H9 (cell line): ENCODE data around the gene BTBD7. TPM values are rescaled to one million over a fixed set of nuclear protein-coding genes. Genes with fewer than 3 reads are reported as not detected.

Source experiments
- DNase-seq: peaks from one replicate; pipeline ENCODE4 v3.0.0-alpha.2; 2017
- H2AFZ ChIP-seq: one replicate; pipeline ENCODE4 v1.6.1; 2013; ENCODE audit warnings: mild to moderate bottlenecking, low read length, control low read depth, moderate library complexity
- H2AK5ac ChIP-seq: 2 replicates; pipeline ENCODE4 v1.6.1; 2013; ENCODE audit warnings: low read length, control low read depth, mixed read lengths; ENCODE audit not compliant: insufficient read length
- H2BK120ac ChIP-seq: one replicate; pipeline ENCODE4 v1.6.1; 2013; ENCODE audit warnings: low read depth, mild to moderate bottlenecking, low read length, control low read depth, inconsistent platforms; ENCODE audit not compliant: poor library complexity, severe bottlenecking
- H2BK12ac ChIP-seq: 2 replicates; pipeline ENCODE4 v1.6.1; 2013; ENCODE audit warnings: low read length, control low read depth, mixed read lengths, low read depth; ENCODE audit not compliant: insufficient read length
- H2BK15ac ChIP-seq: 2 replicates; pipeline ENCODE4 v1.6.1; 2013; ENCODE audit warnings: low read depth, low read length, control low read depth
- H2BK20ac ChIP-seq: one replicate; pipeline ENCODE4 v1.6.1; 2013; ENCODE audit warnings: low read depth, mild to moderate bottlenecking, low read length, control low read depth, inconsistent platforms; ENCODE audit not compliant: poor library complexity, severe bottlenecking
- H2BK5ac ChIP-seq: 2 replicates; pipeline ENCODE4 v1.6.1; 2013; ENCODE audit warnings: low read length, control low read depth, mixed read lengths; ENCODE audit not compliant: insufficient read length
- H3K14ac ChIP-seq: 2 replicates; pipeline ENCODE4 v1.6.1; 2013; ENCODE audit warnings: low read length, control low read depth; ENCODE audit not compliant: insufficient read depth
- H3K18ac ChIP-seq: 2 replicates; pipeline ENCODE4 v1.6.1; 2013; ENCODE audit warnings: low read depth, mild to moderate bottlenecking, mixed read lengths, low read length, control low read depth; ENCODE audit not compliant: insufficient read length
- H3K23ac ChIP-seq: 2 replicates; pipeline ENCODE4 v1.6.1; 2013; ENCODE audit warnings: low read length, control low read depth, mixed read lengths, low read depth; ENCODE audit not compliant: insufficient read length
- H3K23me2 ChIP-seq: 2 replicates; pipeline ENCODE4 v1.6.1; 2013; ENCODE audit warnings: low read depth, mild to moderate bottlenecking, mixed read lengths, low read length, control low read depth; ENCODE audit not compliant: insufficient read length, poor library complexity, severe bottlenecking
- H3K27ac ChIP-seq: 2 replicates; pipeline ENCODE4 v1.5.1; 2013; ENCODE audit warnings: low read length, control low read depth, mixed read lengths, low read depth; ENCODE audit not compliant: insufficient read length
- H3K27me3 ChIP-seq: 2 replicates; pipeline ENCODE4 v1.6.1; 2013; ENCODE audit warnings: low read length, control low read depth, inconsistent platforms; ENCODE audit not compliant: insufficient read depth
- H3K4ac ChIP-seq: 2 replicates; pipeline ENCODE4 v1.6.1; 2013; ENCODE audit warnings: low read depth, mild to moderate bottlenecking, control low read depth, inconsistent platforms, low read length, moderate library complexity
- H3K4me1 ChIP-seq: 2 replicates; pipeline ENCODE4 v1.6.1; 2013; ENCODE audit warnings: low read length, control low read depth, inconsistent platforms; ENCODE audit not compliant: insufficient read depth
- H3K4me2 ChIP-seq: 2 replicates; pipeline ENCODE4 v1.6.1; 2013; ENCODE audit warnings: low read length, control low read depth, mixed read lengths; ENCODE audit not compliant: insufficient read length, insufficient read depth
- H3K56ac ChIP-seq: 2 replicates; pipeline ENCODE4 v1.6.1; 2013; ENCODE audit warnings: low read depth, mild to moderate bottlenecking, mixed read lengths, low read length, control low read depth; ENCODE audit not compliant: insufficient read length
- H3K79me1 ChIP-seq: 2 replicates; pipeline ENCODE4 v1.6.1; 2013; ENCODE audit warnings: low read depth, mild to moderate bottlenecking, moderate library complexity, low read length, control low read depth, inconsistent platforms; ENCODE audit not compliant: insufficient read depth, poor library complexity, severe bottlenecking
- H3K79me2 ChIP-seq: 2 replicates; pipeline ENCODE4 v1.6.1; 2013; ENCODE audit warnings: low read length, control low read depth, inconsistent platforms; ENCODE audit not compliant: insufficient read depth
- H3K9ac ChIP-seq: 2 replicates; pipeline ENCODE4 v1.6.1; 2013; ENCODE audit warnings: low read length, control low read depth, mixed read lengths; ENCODE audit not compliant: insufficient read length; ENCODE audit errors: extremely low read depth
- H3K9me3 ChIP-seq: one replicate; pipeline ENCODE4 v1.6.1; 2013; ENCODE audit warnings: low read depth, low read length, inconsistent platforms; ENCODE audit not compliant: control insufficient read depth
- H3T11ph ChIP-seq: one replicate; pipeline ENCODE4 v1.6.1; 2013; ENCODE audit warnings: mild to moderate bottlenecking, low read length, control low read depth, inconsistent platforms
- H4K20me1 ChIP-seq: one replicate; pipeline ENCODE4 v1.6.1; 2013; ENCODE audit not compliant: control insufficient read depth, insufficient read length, insufficient read depth
- H4K5ac ChIP-seq: 2 replicates; pipeline ENCODE4 v1.6.1; 2013; ENCODE audit warnings: low read depth, mild to moderate bottlenecking, mixed read lengths, low read length, control low read depth; ENCODE audit not compliant: insufficient read length
- H4K8ac ChIP-seq: replicated peaks from 2 replicates; pipeline ENCODE4 v1.6.1; 2013; ENCODE audit warnings: low read length, control low read depth, mixed read lengths, low read depth; ENCODE audit not compliant: insufficient read length
- H4K91ac ChIP-seq: 2 replicates; pipeline ENCODE4 v1.6.1; 2013; ENCODE audit warnings: low read depth, mild to moderate bottlenecking, moderate library complexity, mixed read lengths, low read length, control low read depth; ENCODE audit not compliant: insufficient read length
- H3K27ac Mint-ChIP-seq, 3 experiments: 2 replicates in 2 of 3; 3 replicates in 1 of 3; pipeline ENCODE4 v1.8.0; 2020 to 2021; ENCODE audit warnings: mixed read lengths in 3 of 3, mild to moderate bottlenecking in 1 of 3, moderate library complexity in 1 of 3
- H3K27me3 Mint-ChIP-seq: 2 replicates; pipeline ENCODE4 v1.8.0; 2021; ENCODE audit warnings: low read depth, mild to moderate bottlenecking, moderate library complexity, mixed read lengths
- H3K36me3 Mint-ChIP-seq, 3 experiments: 2 replicates in 2 of 3; 3 replicates in 1 of 3; pipeline ENCODE4 v1.8.0; 2020 to 2021; ENCODE audit warnings: low read depth in 3 of 3, mixed read lengths in 3 of 3; ENCODE audit not compliant: insufficient read depth in 1 of 3
- H3K4me1 Mint-ChIP-seq, 2 experiments: 2 replicates each; pipeline ENCODE4 v1.8.0; 2020; ENCODE audit warnings: mixed read lengths in 2 of 2
- H3K4me3 Mint-ChIP-seq, 2 experiments: 2 replicates in 1 of 2; 3 replicates in 1 of 2; pipeline ENCODE4 v1.8.0; 2020 to 2021; ENCODE audit warnings: mild to moderate bottlenecking in 2 of 2, mixed read lengths in 2 of 2, moderate library complexity in 1 of 2
- H3K9me3 Mint-ChIP-seq, 2 experiments: 2 replicates in 1 of 2; 3 replicates in 1 of 2; pipeline ENCODE4 v1.8.0; 2020; ENCODE audit warnings: mild to moderate bottlenecking in 2 of 2, mixed read lengths in 2 of 2, moderate library complexity in 1 of 2
- WGBS: extraction: QIAGEN DNeasy Blood & Tissue Kit; methylation state at CpG from one replicate; pipeline ENCODE4 v1.1.7; 2013; ENCODE audit warnings: missing lambda C conversion rate, low lambda C conversion rate, mixed read lengths; ENCODE audit not compliant: insufficient read length; ENCODE audit errors: extremely low coverage; 5-methylcytosine and 5-hydroxymethylcytosine counted together
- total RNA-seq: library from RNA; stranded (reverse); gene quantifications from 2 replicates; pipeline ENCODE4 v1.2.1, GENCODE V29; 2021
- TF ChIP-seq, protein P1 (sequence below): fragments of 200-600 bp; sonication (generic); conservative IDR thresholded peaks from 3 replicates; pipeline ENCODE4 v1.8.0; 2021; ENCODE audit warnings: antibody characterized with exemption, mild to moderate bottlenecking

BTBD7 gene
- total RNA-seq, 1 experiment from 2014 or later = 44.1 TPM

DNA sequence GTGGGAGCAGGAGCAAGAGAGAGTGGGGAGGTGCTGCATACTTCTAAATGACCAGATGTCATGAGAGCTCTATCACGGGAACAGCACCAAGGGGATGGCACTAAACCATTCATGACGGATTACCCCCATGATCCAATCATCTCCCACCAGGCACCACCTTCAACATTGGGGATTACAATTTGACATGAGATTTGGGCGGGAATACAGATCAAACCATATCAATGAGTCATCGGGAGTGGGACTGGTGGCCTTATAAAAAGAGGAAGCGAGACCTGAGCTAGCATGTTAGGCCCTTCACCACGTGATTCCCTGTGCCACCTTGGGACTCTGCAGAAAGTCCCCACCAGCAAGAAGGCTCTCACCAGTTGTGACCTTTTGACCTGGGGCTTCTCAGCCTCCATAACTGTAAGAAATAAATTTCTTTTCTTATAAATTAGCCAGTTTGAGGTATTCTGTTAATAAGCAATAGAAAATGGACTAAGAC lies 42.9 kb upstream of the BTBD7 start:
- H3T11ph ChIP-seq = no peak overlapping the region
- no peaks in the 10 kb centered on the region for H3K27me3 Mint-ChIP-seq
- DNase-seq = no peak
- no peaks in the 10 kb centered on the region for H3K9me3 ChIP-seq
- no peak overlapping the region for H3K4me2 ChIP-seq
- H3K18ac ChIP-seq = no peak overlapping the region
- H2BK120ac ChIP-seq = no peak overlapping the region
- no CpG with 5 or more reads among the region's 6 CpGs for WGBS
- no peaks in the 10 kb centered on the region for H3K79me1 ChIP-seq
- H3K9ac ChIP-seq = no peak overlapping the region
- no peak overlapping the region for H2BK20ac ChIP-seq
- H4K8ac ChIP-seq = no peak overlapping the region
- H2AFZ ChIP-seq = no peak overlapping the region
- H3K4me1 ChIP-seq = no peaks in the 10 kb centered on the region
- peaks cover 4 to 7% of the 10 kb centered on the region in 2 experiments; a peak in 2 of 5 replicates for H3K9me3 Mint-ChIP-seq
- H3K27me3 ChIP-seq = no peaks in the 10 kb centered on the region
- no peak overlapping the region for H3K23ac ChIP-seq
- H2BK15ac ChIP-seq = no peak overlapping the region
- TF ChIP-seq, protein P1, sequence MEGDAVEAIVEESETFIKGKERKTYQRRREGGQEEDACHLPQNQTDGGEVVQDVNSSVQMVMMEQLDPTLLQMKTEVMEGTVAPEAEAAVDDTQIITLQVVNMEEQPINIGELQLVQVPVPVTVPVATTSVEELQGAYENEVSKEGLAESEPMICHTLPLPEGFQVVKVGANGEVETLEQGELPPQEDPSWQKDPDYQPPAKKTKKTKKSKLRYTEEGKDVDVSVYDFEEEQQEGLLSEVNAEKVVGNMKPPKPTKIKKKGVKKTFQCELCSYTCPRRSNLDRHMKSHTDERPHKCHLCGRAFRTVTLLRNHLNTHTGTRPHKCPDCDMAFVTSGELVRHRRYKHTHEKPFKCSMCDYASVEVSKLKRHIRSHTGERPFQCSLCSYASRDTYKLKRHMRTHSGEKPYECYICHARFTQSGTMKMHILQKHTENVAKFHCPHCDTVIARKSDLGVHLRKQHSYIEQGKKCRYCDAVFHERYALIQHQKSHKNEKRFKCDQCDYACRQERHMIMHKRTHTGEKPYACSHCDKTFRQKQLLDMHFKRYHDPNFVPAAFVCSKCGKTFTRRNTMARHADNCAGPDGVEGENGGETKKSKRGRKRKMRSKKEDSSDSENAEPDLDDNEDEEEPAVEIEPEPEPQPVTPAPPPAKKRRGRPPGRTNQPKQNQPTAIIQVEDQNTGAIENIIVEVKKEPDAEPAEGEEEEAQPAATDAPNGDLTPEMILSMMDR = no peak
- no peak overlapping the region for H3K27ac Mint-ChIP-seq
- no peaks in the 10 kb centered on the region; a peak in 1 of 7 replicates for H3K36me3 Mint-ChIP-seq
- no peaks in the 10 kb centered on the region for H3K4me1 Mint-ChIP-seq
- no peaks in the 10 kb centered on the region for H4K20me1 ChIP-seq
- H3K4ac ChIP-seq = no peak overlapping the region
- no peak overlapping the region for H3K14ac ChIP-seq
- H3K79me2 ChIP-seq = no peaks in the 10 kb centered on the region
- no peak overlapping the region for H4K91ac ChIP-seq
- H3K56ac ChIP-seq = no peak overlapping the region
- H3K23me2 ChIP-seq = no peaks in the 10 kb centered on the region
- H3K27ac ChIP-seq = no peak overlapping the region
- H2BK12ac ChIP-seq = no peak overlapping the region
- no peak overlapping the region for H4K5ac ChIP-seq
- H2BK5ac ChIP-seq = no peak overlapping the region
- H2AK5ac ChIP-seq = no peak overlapping the region
- no peak overlapping the region for H3K4me3 Mint-ChIP-seq
